GM21528 (cell line): ENCODE data around the gene PYURF.

Experiments used
- ATAC-seq: cut with Tn5 transposase; IDR thresholded peaks from one replicate; pipeline ENCODE4 v1.9.1; 2021; ENCODE audit warnings: mild to moderate bottlenecking, moderate library complexity; ENCODE audit not compliant: unreplicated experiment, low FRiP score

The PYURF gene

GRCh38 chr4:88514557-88515511 lies 8.7 kb downstream of the PYURF start:
- ATAC-seq = no peak

GRCh38 chr4:88511236-88511635 lies 12.3 kb downstream of the PYURF start:
- ATAC-seq = no peak

GRCh38 chr4:88503344-88503743 lies 20.2 kb downstream of the PYURF start:
- no peak for ATAC-seq

- ATAC-seq = no peak
Measured at GRCh38 chr4:88497859-88498409, 25.6 kb downstream of the PYURF start.

GRCh38 chr4:88489100-88489761 lies 34.3 kb downstream of the PYURF start:
- no peak for ATAC-seq

- no peak for ATAC-seq
Measured at GRCh38 chr4:88481537-88481936, 42.0 kb downstream of the PYURF start.

- no peak for ATAC-seq
Measured at GRCh38 chr4:88478247-88478646, 45.3 kb downstream of the PYURF start.

- no peak for ATAC-seq
Measured at GRCh38 chr4:88477229-88477860, 46.2 kb downstream of the PYURF start.
